ENCODE results near the gene SMIM30. TPM values are rescaled to one million over a fixed set of nuclear protein-coding genes. Genes with fewer than 3 reads are reported as not detected.

SMIM30 gene
- total and polyA plus RNA-seq, 2 of the 4 experiments (the other 2 are of a cell fraction) = 31.6 to 47.7 TPM

- H3K56ac ChIP-seq (ENCODE audit: extremely low read depth, insufficient read depth, low read length) = no peak overlapping the region
- H2AK5ac ChIP-seq (ENCODE audit: low read depth, low read length) = no peak overlapping the region
- no peak overlapping the region for H3K14ac ChIP-seq (replicated peaks; ENCODE audit: low read depth, low read length)
- peaks cover under 1 to 1% of the 10 kb centered on the region in 2 experiments; a peak in 1 of 4 replicates for H3K79me1 ChIP-seq (ENCODE audit: low read depth in 1 of 2, low read length in 2 of 2)
- BruUV-seq (replicated peaks) = no TSS peak
- CTCF ChIA-PET = no interaction called here
- no peak overlapping the region for H2AFZ ChIP-seq (replicated peaks; ENCODE audit: low read length, poor library complexity)
- dilution Hi-C loops (cut with HindIII; ENCODE audit: low sequenced_read_pairs, unreplicated experiment) (no loop called here), intact Hi-C loops (cut with micrococcal nuclease) (no loop called here), in situ Hi-C loops (cut with MboI; ENCODE audit: low sequenced_read_pairs) (no loop called here)
- no peaks in the 10 kb centered on the region for H3K27me3 ChIP-seq (ENCODE audit: control insufficient read depth, insufficient read depth, low read length)
- no peak overlapping the region for H4K8ac ChIP-seq (ENCODE audit: low read depth in 2 of 2, low read length in 2 of 2)
- H3K4me1 ChIP-seq (ENCODE audit: control insufficient read depth, insufficient read depth, low read length) = no peaks in the 10 kb centered on the region; the same call in 1 of the 2 replicates
- no peak overlapping the region for H3K4me2 ChIP-seq (ENCODE audit: low read depth, low read length)
- no peak overlapping the region for H3K18ac ChIP-seq (ENCODE audit: low read depth, low read length)
- POLR2A ChIA-PET (ENCODE audit: unreplicated experiment) = no interaction called here
- H3K4ac ChIP-seq (ENCODE audit: low read depth, low read length) = no peak overlapping the region
- no peaks in the 10 kb centered on the region for H3K9me1 ChIP-seq (ENCODE audit: insufficient read depth, low read length)
- no peak overlapping the region for H3K4me3 ChIP-seq (ENCODE audit: insufficient read depth, low read depth, low read length)
- no peak overlapping the region for H3K23ac ChIP-seq (ENCODE audit: low read depth, low read length)
- no peak overlapping the region for H2BK120ac ChIP-seq (ENCODE audit: low read depth, low read length)
- no peaks in the 10 kb centered on the region for H3K36me3 ChIP-seq (ENCODE audit: control insufficient read depth, insufficient read depth, low read length)
- no peak overlapping the region for H2AK9ac ChIP-seq (replicated peaks; ENCODE audit: low read depth, low read length, poor library complexity)
- ATAC-seq (ENCODE audit: low read depth) = no peak
- H2BK20ac ChIP-seq (ENCODE audit: low read depth, low read length) = no peak overlapping the region
- H4K20me1 ChIP-seq (ENCODE audit: insufficient read depth, low read length) = no peaks in the 10 kb centered on the region
- no peak overlapping the region for H3K9ac ChIP-seq (ENCODE audit: low read depth, low read length)
- H3K9me3 ChIP-seq (ENCODE audit: control insufficient read depth, insufficient read depth, low read length) = no peaks in the 10 kb centered on the region
- TF ChIP-seq MXI1 (IDR thresholded peaks at IDR 0.05; ENCODE audit: borderline replicate concordance, low read depth, low read length) (no peak), USF2 (IDR thresholded peaks at IDR 0.05; ENCODE audit: low read depth, low read length) (no peak), ELK1 (IDR thresholded peaks at IDR 0.05; ENCODE audit: borderline replicate concordance, low read depth, low read length) (no peak), RAD21 (IDR thresholded peaks at IDR 0.05; ENCODE audit: low read length) (no peak), RFX5 (IDR thresholded peaks at IDR 0.05; ENCODE audit: low read depth, low read length) (no peak), MAFK (IDR thresholded peaks at IDR 0.05; ENCODE audit: low read depth, low read length) (no peak), NFE2L2 (IDR thresholded peaks at IDR 0.05; ENCODE audit: low read depth, low read length) (no peak), POLR2A (IDR thresholded peaks at IDR 0.05; ENCODE audit: low read depth, low read length) (no peak), CTCF (conservative IDR thresholded peaks at IDR 0.05; ENCODE audit: low read depth, low read length) (no peak), FOS (IDR thresholded peaks at IDR 0.05; ENCODE audit: low read depth, low read length) (no peak), SMC3 (IDR thresholded peaks at IDR 0.05; ENCODE audit: low read depth, low read length) (no peak), RCOR1 (IDR thresholded peaks at IDR 0.05; ENCODE audit: insufficient replicate concordance, low read length) (no peak), CHD1 (IDR thresholded peaks at IDR 0.05; ENCODE audit: low read depth, low read length) (no peak), MAZ (IDR thresholded peaks at IDR 0.05; ENCODE audit: borderline replicate concordance, low read depth, low read length) (no peak), BHLHE40 (IDR thresholded peaks at IDR 0.05; ENCODE audit: low read depth, low read length) (no peak), CEBPB (IDR thresholded peaks at IDR 0.05; ENCODE audit: low read depth, low read length) (no peak)
- no peak overlapping the region for H4K91ac ChIP-seq (ENCODE audit: insufficient read depth, low read depth, low read length)
- no peak overlapping the region for H4K5ac ChIP-seq (ENCODE audit: low read depth, low read length)
- H2BK15ac ChIP-seq (ENCODE audit: low read depth, low read length) = no peak overlapping the region
- no peak overlapping the region for H2BK5ac ChIP-seq (ENCODE audit: low read depth, low read length, poor library complexity, severe bottlenecking)
- H3K27ac ChIP-seq (ENCODE audit: insufficient read depth, low read length) = no peak overlapping the region
- DNase-seq = no peak
Observed at GRCh38 chr7:113122744-113123143, 4.4 kb upstream of the SMIM30 start.
